Tibial nerve (tissue), 4 donors: ENCODE results near the gene TMEM132E. TPM values are rescaled to one million over a fixed set of nuclear protein-coding genes. Genes with fewer than 3 reads are reported as not detected.

Experiments used
- DNase-seq, 2 donors: peaks; one replicate each; pipeline ENCODE4 v3.0.0-alpha.2; 2019; ENCODE audit warnings: low spot score in 2 of 2
- H3K27ac ChIP-seq, 4 donors: fragments of 200-600 bp; sonication (generic) in 3 of 4; one replicate each; pipeline ENCODE4 v1.5.1; 2017 to 2019; ENCODE audit warnings: mild to moderate bottlenecking in 1 of 4
- H3K27me3 ChIP-seq, 2 donors: fragments of 200-600 bp; sonication (generic) in 1 of 2; one replicate each; pipeline versions ENCODE4 v1.5.1 to v1.6.0; 2017 to 2019
- H3K36me3 ChIP-seq, 3 donors: fragments of 200-600 bp; sonication (generic); one replicate each; pipeline ENCODE4 v1.5.1; 2018 to 2019
- H3K4me1 ChIP-seq, 4 donors: fragments of 200-600 bp; sonication (generic) in 3 of 4; one replicate each; pipeline ENCODE4 v1.5.1; 2017 to 2019
- H3K4me3 ChIP-seq, 4 donors: fragments of 200-600 bp; sonication (generic) in 3 of 4; one replicate each; pipeline ENCODE4 v1.5.1; 2017 to 2019; ENCODE audit warnings: mild to moderate bottlenecking in 1 of 4, moderate library complexity in 1 of 4
- H3K9me3 ChIP-seq, 4 donors: fragments of 200-600 bp; sonication (generic) in 3 of 4; one replicate each; pipeline ENCODE4 v1.5.1; 2017 to 2019
- CTCF ChIP-seq, 5 experiments: fragments of 200-600 bp in 3 of 5; fragments of 450-650 bp in 2 of 5; sonication (generic) in 3 of 5; IDR thresholded peaks; one replicate each; pipeline ENCODE4 v1.5.1; 2016 to 2019; ENCODE audit warnings: antibody characterized with exemption in 5 of 5, mild to moderate bottlenecking in 3 of 5, moderate library complexity in 2 of 5
- EP300 ChIP-seq, 2 donors: sonication (generic); formaldehyde crosslinking; IDR thresholded peaks; one replicate each; pipeline ENCODE4 v1.6.1; 2017; ENCODE audit warnings: antibody characterized with exemption in 2 of 2, mild to moderate bottlenecking in 1 of 2
- POLR2A ChIP-seq, 2 donors: fragments of 450-650 bp; IDR thresholded peaks; one replicate each; pipeline ENCODE4 v1.6.1; 2017; ENCODE audit warnings: antibody characterized with exemption in 2 of 2, mild to moderate bottlenecking in 2 of 2, moderate library complexity in 2 of 2
- WGBS, 2 donors: methylation state at CpG; one replicate each; pipeline ENCODE4 v1.1.5; 2018; 5-methylcytosine and 5-hydroxymethylcytosine counted together
- total RNA-seq, 4 donors: library from RNA; depleted of rRNA; stranded (reverse); fragments of >200 nt; gene quantifications; one replicate each; pipeline ENCODE4 v1.1.0, GENCODE V29; 2016

TMEM132E gene
- total RNA-seq, 4 donors from 2014 or later: 0.42 to 0.59 TPM; not detected in 2

GRCh38 chr17:34652021-34652555 is 72.7 kb downstream of the TMEM132E start:
- no peak for DNase-seq
- 51 to 53% methylated on average over 8 of the region's 8 CpGs for WGBS, 2 donors
- Histone ChIP-seq H3K27me3 (peaks cover 0 to 6% of the 10 kb centered on the region in 2 donors), H3K36me3 (no peaks in the 10 kb centered on the region), H3K27ac (no peak overlapping the region), H3K9me3 (no peaks in the 10 kb centered on the region), H3K4me1 (no peaks in the 10 kb centered on the region), H3K4me3 (no peak overlapping the region)
- TF ChIP-seq CTCF (IDR thresholded peaks at IDR 0.05) (no peak), EP300 (IDR thresholded peaks at IDR 0.05) (no peak), POLR2A (IDR thresholded peaks at IDR 0.05) (no peak)

GRCh38 chr17:34653511-34653910 is 74.1 kb downstream of the TMEM132E start:
- WGBS, 2 donors: 40 to 46% methylated on average over 10 of the region's 11 CpGs
- no peak for DNase-seq
- H3K27me3 ChIP-seq: peaks cover 0 to 6% of the 10 kb centered on the region in 2 donors
- H3K4me3 ChIP-seq: no peak overlapping the region
- H3K36me3 ChIP-seq: no peaks in the 10 kb centered on the region
- no peak for TF ChIP-seq POLR2A (IDR thresholded peaks at IDR 0.05)
- no peak for TF ChIP-seq EP300 (IDR thresholded peaks at IDR 0.05)
- TF ChIP-seq CTCF (IDR thresholded peaks at IDR 0.05): no peak
- no peaks in the 10 kb centered on the region for H3K9me3 ChIP-seq
- no peak overlapping the region for H3K27ac ChIP-seq
- H3K4me1 ChIP-seq: no peaks in the 10 kb centered on the region

- 60 to 74% methylated on average over 3 to 4 of the region's 4 CpGs for WGBS, 2 donors
These were observed 75.0 kb downstream of the TMEM132E start for GRCh38 chr17:34654276-34654880.

GRCh38 chr17:34654881-34655276 is 75.5 kb downstream of the TMEM132E start:
- Histone ChIP-seq H3K4me3 (no peak overlapping the region), H3K36me3 (no peaks in the 10 kb centered on the region), H3K27me3 (peaks cover 0 to 6% of the 10 kb centered on the region in 2 donors), H3K9me3 (no peaks in the 10 kb centered on the region), H3K4me1 (no peaks in the 10 kb centered on the region), H3K27ac (no peak overlapping the region)
- 56 to 57% methylated on average over 3 of the region's 3 CpGs for WGBS, 2 donors
- TF ChIP-seq POLR2A (IDR thresholded peaks at IDR 0.05) (no peak), CTCF (IDR thresholded peaks at IDR 0.05) (no peak), EP300 (IDR thresholded peaks at IDR 0.05) (no peak)
- DNase-seq: no peak

More at GRCh38 chr17:34654276-34654880, 75.0 kb downstream of the TMEM132E start:
- DNase-seq: no peak
- Histone ChIP-seq H3K4me1 (no peaks in the 10 kb centered on the region), H3K27ac (no peak overlapping the region), H3K27me3 (peaks cover 0 to 6% of the 10 kb centered on the region in 2 donors), H3K4me3 (no peak overlapping the region), H3K9me3 (no peaks in the 10 kb centered on the region), H3K36me3 (no peaks in the 10 kb centered on the region)
- TF ChIP-seq EP300 (IDR thresholded peaks at IDR 0.05): no peak
- no peak for TF ChIP-seq POLR2A (IDR thresholded peaks at IDR 0.05)
- TF ChIP-seq CTCF (IDR thresholded peaks at IDR 0.05): no peak

- Histone ChIP-seq H3K36me3 (no peaks in the 10 kb centered on the region), H3K4me3 (no peak overlapping the region), H3K27ac (no peak overlapping the region), H3K9me3 (no peaks in the 10 kb centered on the region), H3K4me1 (no peaks in the 10 kb centered on the region), H3K27me3 (peaks cover 0 to 9% of the 10 kb centered on the region in 2 donors)
- 77 to 84% methylated on average over 4 of the region's 4 CpGs for WGBS, 2 donors
- TF ChIP-seq POLR2A (IDR thresholded peaks at IDR 0.05) (no peak), EP300 (IDR thresholded peaks at IDR 0.05) (no peak), CTCF (IDR thresholded peaks at IDR 0.05) (no peak)
- DNase-seq: no peak
These were observed 77.4 kb downstream of the TMEM132E start for GRCh38 chr17:34656801-34657200.
